Measurements from ENCODE around the gene RTN4.

- TF ChIP-seq POLR2A (IDR thresholded peaks at IDR 0.05; ENCODE audit: low read depth, low read length): no peak
- no peak for TF ChIP-seq SPI1 (IDR thresholded peaks at IDR 0.05; ENCODE audit: low read depth, low read length)
- no peak for TF ChIP-seq POLR2AphosphoS5 (IDR thresholded peaks at IDR 0.05; ENCODE audit: low read depth, low read length)
- TF ChIP-seq TAF1 (IDR thresholded peaks at IDR 0.05; ENCODE audit: low read depth, low read length): no peak
Measured at GRCh38 chr2:54967759-54968365, 82.4 kb downstream of the RTN4 start.

Measured in GM12891 (cell line).